Hepatocyte (in vitro differentiated cells): Measurements from ENCODE around the gene C2orf74.

Experiments
- EZH2phosphoT487 ChIP-seq: fragments of 200-600 bp; sonication (generic); IDR thresholded peaks from one replicate; pipeline ENCODE4 v1.6.1; 2018; ENCODE audit warnings: antibody characterized with exemption, mild to moderate bottlenecking, low read depth, moderate library complexity; ENCODE audit not compliant: unreplicated experiment, severe bottlenecking
- TF ChIP-seq, protein P1 (sequence below): fragments of 200-600 bp; sonication (generic); IDR thresholded peaks from 2 replicates; pipeline ENCODE4 v1.5.1; 2016; ENCODE audit warnings: antibody characterized with exemption, mild to moderate bottlenecking; ENCODE audit not compliant: poor library complexity

- TF ChIP-seq, protein P1, sequence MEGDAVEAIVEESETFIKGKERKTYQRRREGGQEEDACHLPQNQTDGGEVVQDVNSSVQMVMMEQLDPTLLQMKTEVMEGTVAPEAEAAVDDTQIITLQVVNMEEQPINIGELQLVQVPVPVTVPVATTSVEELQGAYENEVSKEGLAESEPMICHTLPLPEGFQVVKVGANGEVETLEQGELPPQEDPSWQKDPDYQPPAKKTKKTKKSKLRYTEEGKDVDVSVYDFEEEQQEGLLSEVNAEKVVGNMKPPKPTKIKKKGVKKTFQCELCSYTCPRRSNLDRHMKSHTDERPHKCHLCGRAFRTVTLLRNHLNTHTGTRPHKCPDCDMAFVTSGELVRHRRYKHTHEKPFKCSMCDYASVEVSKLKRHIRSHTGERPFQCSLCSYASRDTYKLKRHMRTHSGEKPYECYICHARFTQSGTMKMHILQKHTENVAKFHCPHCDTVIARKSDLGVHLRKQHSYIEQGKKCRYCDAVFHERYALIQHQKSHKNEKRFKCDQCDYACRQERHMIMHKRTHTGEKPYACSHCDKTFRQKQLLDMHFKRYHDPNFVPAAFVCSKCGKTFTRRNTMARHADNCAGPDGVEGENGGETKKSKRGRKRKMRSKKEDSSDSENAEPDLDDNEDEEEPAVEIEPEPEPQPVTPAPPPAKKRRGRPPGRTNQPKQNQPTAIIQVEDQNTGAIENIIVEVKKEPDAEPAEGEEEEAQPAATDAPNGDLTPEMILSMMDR = no peak
- TF ChIP-seq EZH2phosphoT487 = no peak
These were observed 34.7 kb downstream of the C2orf74 start for GRCh38 chr2:61196671-61197070.
